Measurements from ENCODE around the gene SNAI1.
"Not testable (repeated sequence)": the region's sequence is repeated elsewhere in the genome, so short reads cannot be mapped to it uniquely, and the experiment has no call there.

Gene SNAI1

DNA sequence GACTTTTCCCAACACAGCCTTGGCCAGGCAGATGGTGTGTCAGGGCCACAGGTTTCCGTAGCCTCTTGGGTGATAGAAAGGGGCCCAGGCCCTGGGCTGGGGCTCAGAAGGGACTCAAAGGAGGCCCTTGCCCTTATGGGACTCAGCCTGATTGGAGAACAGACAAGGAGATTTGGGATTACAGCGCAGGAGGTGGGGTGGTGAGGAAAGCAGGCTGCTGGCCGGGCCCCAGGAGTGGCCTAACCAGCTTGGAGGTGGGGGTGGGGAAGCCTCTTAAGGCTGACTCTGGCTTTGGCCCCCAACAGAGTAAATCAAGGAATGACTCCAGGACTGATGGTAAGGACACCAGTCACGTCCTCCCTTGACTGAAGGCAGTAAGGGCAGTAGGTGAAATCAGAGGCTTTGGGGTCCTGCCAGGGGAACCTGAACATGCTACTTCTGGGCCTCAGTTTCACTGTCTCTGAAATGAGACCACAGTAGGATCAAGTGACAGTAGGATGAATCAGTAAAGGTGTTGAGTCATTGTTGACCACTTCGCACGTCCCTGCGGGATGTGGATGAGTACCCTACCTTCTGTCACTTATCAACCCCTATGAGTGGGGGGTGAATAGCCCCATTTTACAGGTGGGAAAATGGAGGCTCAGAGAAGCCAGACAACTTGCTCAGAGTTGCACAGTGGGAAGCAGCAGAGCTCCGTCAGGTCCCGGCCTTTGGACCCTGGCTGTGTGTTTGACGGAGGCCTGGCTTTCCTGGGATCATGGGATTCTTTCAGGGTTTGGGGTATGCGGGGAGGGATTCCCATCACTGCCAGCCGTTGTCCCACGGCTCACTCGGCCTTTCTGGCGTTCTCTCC is 4.5 kb downstream of the SNAI1 start:
- DNase-seq (ENCODE audit: low read depth in 2 of 2) = no peak

DNA sequence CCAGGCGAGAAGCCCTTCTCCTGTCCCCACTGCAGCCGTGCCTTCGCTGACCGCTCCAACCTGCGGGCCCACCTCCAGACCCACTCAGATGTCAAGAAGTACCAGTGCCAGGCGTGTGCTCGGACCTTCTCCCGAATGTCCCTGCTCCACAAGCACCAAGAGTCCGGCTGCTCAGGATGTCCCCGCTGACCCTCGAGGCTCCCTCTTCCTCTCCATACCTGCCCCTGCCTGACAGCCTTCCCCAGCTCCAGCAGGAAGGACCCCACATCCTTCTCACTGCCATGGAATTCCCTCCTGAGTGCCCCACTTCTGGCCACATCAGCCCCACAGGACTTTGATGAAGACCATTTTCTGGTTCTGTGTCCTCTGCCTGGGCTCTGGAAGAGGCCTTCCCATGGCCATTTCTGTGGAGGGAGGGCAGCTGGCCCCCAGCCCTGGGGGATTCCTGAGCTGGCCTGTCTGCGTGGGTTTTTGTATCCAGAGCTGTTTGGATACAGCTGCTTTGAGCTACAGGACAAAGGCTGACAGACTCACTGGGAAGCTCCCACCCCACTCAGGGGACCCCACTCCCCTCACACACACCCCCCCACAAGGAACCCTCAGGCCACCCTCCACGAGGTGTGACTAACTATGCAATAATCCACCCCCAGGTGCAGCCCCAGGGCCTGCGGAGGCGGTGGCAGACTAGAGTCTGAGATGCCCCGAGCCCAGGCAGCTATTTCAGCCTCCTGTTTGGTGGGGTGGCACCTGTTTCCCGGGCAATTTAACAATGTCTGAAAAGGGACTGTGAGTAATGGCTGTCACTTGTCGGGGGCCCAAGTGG is 5.3 kb downstream of the SNAI1 start:
- DNase-seq (ENCODE audit: low read depth in 2 of 2) = no peak

DNA sequence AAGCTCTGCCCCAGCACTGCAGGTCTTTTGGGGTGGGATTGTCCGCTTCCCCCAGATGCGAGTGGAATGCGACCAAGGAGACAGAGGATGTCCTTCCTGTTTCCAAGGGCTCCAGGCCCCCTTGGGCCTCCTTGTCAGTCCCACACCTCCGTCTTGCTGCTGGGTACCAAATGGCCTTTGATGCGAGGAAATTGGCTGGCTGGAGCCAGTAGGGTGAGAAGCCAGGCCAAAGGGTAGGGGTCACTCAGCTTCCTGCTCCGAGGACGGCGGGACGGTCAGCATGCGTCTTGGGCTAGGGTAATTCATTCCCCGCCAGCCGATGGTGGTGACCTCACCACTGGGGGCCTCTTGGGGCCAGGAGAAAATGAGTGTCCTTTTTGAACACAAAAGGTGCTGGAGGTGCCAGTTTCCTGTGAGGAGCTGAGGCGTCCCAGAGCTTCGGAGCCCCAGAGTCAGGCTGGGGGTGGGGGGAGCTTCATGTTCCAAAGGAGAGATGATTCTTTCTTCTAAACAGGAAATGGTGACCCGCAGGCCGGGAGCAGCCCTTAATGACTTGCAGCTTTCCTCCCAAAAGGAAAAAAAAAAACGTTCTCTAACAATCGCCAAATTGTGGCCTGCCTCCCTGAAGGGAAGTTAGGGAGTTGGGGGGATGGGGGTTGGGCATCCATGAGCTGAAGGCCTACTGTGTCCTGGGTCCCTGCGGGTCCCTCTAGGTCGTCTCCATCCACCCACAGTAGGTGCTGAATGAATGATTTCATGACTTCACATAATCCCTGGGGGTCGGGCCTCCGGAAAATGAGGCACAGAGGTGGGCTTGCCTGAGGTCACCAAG is 6.7 kb downstream of the SNAI1 start:
- DNase-seq (ENCODE audit: low read depth in 2 of 2) = peak; percentile 79 to 82

DNA sequence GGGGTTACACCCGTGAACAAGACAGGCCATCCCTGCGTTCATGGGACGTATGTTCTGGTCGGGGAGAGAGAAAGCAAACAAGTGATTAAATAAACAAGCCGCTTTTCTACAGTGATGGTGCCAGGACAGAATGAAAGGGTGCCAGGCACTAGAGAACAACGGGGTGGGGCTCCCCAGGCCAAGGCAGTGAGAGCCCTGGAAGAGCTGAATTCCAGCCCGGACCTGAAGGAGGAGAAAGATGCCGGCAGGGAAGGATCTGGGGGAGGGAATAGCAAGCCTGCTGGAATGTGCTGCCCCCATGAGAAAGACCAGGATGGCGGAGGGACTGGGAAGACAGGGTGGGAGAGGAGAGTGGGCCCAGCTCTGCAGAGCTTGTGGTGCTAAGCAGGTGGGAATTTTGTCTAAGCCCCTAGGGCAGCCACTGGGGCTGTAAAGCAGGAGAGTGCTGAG is 7.5 kb downstream of the SNAI1 start:
- DNase-seq (ENCODE audit: low read depth in 2 of 2) = no peak

DNA sequence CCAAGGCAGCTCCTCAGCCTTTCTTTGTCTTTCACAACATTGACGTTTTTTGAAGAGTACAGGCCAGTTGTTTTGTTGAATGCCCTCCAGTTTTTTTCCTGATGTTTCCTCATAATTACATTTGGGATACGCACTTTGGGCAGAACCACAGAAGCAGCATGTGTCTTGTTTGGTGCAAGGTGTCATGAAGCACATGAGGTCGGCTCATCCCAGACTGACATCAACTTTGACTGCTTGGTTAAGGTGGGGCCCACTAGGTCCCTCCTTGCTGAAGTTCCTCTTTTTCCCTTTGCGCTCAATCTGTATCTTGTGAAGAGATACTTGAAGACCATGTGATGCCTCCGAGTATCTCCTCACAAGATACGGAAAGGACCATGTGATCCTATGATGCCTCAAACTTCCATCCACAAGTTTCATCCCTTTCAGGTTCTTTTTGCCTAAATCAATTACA is 10.5 kb downstream of the SNAI1 start:
- DNase-seq (ENCODE audit: low read depth in 2 of 2) = no peak

DNA sequence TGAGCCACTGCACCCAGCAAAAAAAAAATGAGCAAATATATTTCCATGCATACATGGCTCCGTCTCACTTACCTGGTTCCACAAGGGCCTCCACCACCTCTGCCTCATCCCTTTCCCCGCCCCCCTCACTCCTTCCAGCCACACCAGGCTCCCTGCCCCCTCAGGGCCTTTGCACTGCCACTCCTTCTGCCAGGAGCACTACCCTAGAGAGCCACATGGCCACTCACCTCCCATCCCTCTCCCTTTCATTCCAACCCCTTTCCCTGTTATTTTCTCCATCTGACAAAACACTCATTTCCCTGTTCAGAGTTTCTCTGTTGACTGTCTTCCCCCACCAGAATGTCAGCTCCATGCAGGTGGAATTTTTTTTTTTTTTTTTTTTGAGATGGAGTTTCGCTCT is 12.8 kb downstream of the SNAI1 start:
- DNase-seq (ENCODE audit: low read depth in 2 of 2) = no peak

DNA sequence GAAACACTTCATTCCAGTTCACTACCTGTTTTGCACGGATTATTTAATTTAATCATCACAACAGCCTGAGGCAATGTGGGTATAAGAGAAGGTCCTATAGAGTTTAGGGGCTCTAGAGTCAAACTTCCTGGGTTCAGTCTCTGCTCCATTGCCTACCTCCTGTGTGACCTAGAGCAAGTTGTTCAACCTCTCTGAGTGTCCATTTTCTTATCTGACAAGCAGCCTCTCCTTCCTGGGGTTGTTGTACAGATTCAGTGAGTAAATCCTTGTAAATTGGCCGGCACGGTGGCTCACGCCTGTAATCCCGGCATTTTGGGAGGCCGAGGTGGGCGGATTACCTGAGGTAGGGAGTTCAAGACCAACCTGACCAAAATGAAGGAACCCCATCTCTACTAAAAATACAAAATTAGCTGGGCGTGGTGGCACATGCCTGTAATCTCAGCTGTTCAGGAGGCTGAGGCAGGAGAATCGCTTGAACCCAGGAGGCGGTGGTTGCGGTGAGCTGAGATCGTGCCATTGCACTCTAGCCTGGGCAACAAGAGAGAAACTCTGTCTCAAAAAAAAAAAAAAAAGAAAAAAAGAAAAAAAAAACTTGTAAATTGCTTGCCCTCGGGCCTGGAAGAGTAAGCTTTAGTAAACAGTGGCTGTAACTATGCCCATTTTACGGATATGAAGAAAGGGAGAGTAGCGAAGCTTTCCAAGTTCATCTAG is 15.9 kb downstream of the SNAI1 start:
- not testable (repeated sequence) for DNase-seq (ENCODE audit: low read depth in 2 of 2)

DNA sequence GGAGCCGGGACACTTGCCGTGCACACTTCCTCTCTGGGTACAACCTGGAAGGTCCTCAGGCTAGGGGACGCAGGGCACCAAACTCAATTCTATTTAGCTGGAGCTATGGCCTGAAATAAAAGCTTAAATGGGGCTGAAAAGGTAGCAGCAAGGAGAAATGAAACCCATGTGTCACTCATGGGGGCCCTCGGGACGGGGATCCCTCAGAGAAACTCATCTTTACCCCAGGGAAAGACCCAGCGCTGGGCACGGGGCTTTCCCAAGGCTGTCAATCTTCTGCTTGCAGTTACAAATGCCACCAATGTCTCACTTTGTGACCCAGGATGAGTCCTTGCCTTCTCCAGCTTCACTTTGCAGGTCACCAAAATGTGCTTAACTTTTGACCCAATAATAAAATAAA is 16.5 kb downstream of the SNAI1 start:
- no peak for DNase-seq (ENCODE audit: low read depth in 2 of 2)

DNA sequence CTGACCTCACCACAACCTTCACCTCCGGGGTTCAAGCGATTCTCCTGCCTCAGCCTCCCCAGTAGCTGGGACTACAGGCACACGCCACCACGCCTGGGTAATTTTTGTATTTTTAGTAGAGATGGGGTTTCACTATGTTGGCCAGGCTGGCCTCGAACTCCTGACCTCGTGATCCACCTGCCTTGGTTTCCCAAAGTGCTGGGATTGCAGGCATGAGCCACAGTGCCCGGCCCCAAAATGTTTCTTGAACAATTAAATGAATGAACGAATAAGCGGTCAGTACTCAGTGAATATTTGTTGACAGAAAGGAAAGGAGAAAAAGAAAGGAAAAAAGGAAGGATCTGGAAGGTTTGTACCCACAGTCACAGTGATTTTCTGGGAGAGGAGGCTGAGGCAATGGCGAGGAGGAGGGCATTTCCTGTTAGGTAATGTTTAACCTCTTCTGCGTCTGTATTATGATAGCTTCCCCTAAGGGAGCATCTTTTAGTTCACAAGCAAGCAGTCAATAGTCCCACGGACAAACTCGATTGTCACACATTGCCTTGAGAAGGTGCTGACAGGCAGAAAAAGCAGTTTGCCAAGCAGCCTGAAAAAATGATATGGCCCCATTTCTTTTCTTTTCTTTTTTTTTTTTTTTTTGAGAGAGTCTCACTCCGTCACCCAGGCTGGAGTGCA is 17.9 kb downstream of the SNAI1 start:
- not testable (repeated sequence) for DNase-seq (ENCODE audit: low read depth in 2 of 2)

DNA sequence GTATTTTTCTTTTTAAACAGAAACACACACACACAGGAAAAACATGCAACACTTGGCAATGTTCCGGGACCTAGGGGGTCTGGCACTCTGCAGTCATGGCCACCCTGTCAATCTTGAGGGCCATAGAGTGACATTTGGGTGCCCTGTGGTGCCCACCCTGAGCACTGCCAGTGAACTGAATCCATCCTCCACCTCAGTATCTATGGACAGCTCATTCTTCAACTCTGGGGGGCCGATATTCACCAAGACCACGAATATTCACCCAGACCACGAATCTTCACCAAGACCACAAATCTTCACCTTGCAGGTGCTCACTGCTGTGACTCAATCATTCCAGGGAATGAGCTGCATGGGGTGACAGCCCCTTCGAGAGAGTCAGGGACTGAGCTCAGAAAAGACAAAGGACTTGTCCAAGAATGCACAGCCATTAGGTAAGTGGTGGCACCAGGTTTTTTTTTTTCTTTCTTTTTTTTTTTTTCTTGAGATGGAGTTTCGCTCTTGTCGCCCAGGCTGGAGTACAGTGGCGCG is 19.1 kb downstream of the SNAI1 start:
- DNase-seq (ENCODE audit: low read depth in 2 of 2) = no peak

DNA sequence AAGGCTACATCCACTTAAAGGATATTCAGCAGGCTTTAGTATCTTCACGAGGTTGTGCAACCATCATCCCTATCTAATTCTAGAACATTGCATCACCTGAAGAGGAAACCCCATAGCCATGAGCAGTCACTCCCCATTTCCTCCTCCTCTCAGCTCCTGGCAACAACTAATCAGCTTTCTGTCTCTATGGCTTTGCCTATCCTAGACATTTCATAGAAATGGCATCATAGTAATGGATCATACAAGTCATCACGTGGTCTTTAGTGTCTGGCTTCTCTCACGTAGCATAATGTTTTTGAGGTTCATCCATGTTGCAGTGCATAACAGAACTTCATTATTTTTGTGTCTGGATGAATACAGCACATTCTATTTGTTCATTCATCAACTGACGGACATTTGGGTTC is 20.5 kb downstream of the SNAI1 start:
- peak; percentile 87 to 88 for DNase-seq (ENCODE audit: low read depth in 2 of 2)

DNA sequence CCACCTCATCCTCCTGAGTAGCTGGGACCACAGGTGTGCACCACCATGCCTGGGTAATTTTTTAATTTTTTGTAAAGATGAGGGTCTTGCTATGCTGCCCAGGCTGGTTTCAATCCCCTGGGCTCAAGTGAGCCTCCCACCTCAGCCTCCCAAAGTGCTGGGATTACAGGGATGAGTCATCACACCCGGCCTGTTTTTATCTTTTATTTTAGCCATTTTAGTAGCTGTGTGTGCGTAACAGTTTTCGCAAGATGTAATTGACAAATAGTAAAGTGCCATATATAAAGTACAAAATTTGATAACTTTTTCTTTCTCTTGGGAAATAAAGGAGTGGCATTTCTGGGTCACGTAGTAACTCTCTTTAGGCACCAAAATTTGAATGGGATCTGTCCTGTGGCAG is 21.4 kb downstream of the SNAI1 start:
- no peak for DNase-seq (ENCODE audit: low read depth in 2 of 2)

DNA sequence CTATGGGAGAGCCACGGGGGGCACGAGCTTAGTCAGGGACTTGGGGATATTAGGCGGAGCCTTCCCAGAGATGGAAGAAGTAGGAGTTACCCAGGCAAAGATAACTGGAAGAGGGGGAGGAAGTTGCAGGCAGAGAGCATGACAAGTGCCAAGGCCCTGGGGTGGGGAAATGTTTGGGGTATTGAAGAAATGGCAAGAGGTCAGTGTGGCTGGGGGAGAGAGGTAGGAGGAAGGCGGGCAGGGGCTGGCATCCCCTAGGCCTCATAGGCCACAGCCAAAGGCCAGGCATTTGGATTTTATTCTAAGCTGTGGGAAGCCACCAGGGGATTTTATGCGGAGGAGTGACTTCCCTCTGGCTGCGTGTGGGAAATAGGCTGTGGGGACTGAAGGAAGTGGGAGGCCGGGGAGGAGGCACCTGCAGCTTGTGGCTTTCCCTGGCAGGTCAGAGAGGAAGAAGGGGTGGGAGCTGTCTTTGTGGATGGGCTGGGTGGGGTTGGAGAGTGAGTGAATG is 22.7 kb downstream of the SNAI1 start:
- no peak for DNase-seq (ENCODE audit: low read depth in 2 of 2)

DNA sequence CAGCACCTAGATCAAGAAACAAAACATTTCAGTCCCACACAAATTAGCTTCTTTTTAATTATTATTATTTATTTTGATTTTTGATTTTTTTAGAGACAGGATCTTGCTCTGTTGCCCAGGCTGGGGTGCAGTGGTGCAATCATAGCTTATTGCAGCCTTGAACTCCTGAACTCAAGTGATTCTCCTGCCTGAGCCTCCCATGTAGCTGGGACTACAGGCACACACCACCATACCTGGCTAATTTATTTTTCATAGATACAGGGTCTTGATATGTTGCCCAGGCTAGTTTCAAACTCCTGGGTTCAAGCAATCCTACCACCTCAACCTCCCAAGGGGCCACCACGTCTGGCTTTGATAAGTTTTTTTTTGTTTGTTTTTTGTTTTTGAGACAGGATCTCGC is 24.6 kb downstream of the SNAI1 start:
- no peak for DNase-seq (ENCODE audit: low read depth in 2 of 2)

DNA sequence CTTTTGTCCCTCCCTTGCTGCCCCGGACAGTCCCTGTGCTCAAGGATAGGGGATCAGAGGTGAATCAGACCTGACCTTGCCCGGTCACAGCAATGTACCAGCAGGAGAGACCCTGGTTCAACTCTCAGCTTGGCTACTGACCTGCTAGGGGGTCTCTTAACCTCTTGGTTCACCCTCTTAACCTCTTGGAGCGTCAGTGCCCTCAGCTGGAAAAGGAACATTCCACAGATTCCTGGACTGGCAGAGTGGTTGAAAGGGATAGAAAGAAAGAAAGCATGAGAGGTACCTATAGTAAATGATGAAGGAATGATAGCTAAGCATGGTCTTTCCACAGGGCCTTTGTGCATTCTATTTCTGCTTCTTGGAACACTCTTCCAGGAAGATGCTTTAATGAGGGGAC is 25.2 kb downstream of the SNAI1 start:
- DNase-seq (ENCODE audit: low read depth in 2 of 2) = no peak

DNA sequence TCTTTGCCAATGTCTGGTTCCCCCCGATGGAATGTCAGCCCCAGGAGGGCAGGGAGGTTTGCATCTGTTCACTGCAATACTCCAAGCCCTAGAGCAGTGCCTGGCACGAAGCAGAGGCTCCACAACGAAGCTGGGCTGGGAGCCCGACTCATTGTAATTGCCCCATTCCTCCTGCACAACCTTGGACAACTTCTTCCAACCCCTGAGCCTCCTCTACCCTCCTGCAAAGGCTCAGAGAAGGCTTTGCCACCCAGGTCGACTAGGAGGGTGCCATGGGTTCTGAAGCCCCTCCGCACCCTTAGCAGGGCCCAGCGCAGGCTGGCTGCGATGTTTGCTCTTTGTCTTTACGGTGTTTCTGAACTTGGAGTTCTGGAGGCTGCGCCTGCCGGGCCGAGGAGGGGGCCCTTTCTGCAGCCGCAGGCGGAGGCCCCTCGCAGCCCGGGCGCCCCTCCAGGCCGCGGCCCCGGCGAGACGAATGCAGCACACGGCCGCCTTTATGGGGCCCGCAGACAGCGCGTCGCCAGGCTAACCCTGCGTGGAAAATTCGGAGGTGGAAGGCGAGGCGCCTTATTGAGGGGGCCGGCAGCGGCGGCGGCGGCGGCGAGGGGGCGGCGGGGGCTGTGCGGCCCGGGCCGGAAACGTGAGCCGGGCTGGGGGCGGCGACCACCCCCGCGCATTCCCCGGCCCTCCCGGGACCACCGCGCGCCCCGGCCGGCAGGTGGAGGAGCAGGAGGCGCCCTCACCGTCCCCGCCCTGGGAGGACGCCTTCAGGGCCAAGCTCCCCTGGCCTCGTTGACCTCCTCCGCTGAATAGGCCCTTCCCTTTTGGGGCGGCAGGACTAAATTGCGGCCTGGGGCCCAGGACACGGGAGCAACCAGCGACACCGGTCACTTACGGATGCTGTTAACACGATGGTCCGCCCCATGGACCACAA is 27.0 kb downstream of the SNAI1 start:
- DNase-seq (ENCODE audit: low read depth in 2 of 2) = no peak

DNA sequence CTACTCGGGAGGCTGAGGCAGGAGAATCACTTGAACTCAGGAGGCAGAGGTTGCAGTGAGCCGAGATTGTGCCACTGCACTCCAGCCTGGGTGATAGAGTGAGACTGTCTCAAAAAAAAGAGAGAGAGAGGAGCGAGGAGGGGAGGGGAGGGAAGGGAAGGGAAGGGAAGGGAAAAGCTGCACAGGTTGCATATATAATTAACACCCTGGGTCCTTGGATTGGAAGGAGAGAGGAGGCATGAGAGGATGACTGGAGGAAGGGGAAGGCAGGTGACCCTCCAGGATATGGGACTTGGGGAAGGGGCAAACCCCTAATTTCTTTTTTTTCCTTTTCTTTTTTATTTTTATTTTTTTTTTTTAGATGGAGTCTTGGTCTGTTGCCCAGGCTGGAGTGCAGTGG is 28.8 kb downstream of the SNAI1 start:
- DNase-seq (ENCODE audit: low read depth in 2 of 2) = not testable (repeated sequence)

DNA sequence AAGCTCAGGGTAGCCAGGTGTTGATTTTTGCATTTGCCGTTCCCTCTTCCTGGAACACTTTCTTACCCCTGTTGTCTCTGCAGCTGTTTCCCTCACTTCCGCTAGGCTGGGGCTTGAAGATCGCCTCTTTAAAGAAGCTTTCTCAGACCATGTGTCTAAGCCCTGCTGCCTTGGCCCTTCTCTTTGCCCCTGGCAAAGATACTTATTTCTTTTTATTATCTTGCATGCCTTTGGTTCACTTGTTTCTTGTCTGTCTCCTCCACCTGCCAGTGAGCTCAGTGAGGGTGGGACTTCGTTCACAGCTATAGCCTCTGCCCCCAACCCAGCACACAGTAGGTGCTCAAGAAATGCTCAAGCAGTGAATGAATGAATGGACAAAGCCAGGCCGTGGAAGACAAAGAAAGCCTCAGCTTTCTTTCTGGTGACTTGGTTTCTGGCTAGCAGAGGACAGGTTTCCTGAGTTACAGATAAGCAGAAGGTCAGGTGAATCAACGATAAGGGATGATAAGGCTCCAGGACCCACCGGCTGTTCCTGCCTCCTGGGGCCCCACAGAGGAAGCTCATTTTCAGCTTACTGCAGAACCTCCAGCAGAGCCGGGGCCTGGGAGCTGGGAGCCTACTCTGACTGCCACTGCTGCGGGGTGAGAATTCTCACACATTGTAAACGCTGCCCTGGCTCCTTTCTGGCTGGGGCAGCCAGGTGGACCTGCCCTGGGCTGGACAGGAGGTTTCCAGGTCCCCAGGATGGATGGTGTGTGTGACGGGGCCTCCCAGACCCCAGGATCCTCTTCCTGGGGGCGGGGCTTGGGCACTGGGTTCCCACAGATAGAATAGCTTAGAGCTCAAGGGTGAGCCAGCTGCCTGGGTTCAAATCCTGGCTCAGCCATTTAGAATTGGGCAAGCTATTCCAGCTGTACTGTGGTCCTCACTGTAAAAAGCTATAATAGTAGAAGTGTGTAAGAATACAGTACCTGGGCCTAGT is 29.8 kb downstream of the SNAI1 start:
- no peak for DNase-seq (ENCODE audit: low read depth in 2 of 2)

Measured in fibroblast of skin of left quadriceps (primary cell).